ENCODE data around the gene PTPRR.

The PTPRR gene

DNA sequence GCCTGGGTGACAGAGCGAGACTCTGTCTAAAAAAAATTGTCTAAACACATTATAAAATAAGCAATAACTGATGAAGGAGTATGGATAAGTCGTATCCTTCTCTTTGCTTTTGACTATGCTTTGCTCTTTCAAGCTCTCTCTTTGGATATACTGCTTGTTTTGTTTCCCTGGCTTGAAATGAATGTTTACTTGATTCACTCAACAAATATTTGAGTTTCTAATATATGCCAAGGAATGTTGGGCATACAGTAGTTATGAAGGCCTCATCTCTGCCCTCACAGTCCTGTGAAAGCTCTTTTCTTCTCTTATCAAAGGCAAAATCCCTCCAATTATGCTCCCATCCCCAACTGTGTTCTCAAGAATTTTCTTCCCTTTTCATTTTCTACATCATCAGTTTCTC lies 123.5 kb downstream of the PTPRR start:
- no peak for DNase-seq (ENCODE audit: low spot score)

DNA sequence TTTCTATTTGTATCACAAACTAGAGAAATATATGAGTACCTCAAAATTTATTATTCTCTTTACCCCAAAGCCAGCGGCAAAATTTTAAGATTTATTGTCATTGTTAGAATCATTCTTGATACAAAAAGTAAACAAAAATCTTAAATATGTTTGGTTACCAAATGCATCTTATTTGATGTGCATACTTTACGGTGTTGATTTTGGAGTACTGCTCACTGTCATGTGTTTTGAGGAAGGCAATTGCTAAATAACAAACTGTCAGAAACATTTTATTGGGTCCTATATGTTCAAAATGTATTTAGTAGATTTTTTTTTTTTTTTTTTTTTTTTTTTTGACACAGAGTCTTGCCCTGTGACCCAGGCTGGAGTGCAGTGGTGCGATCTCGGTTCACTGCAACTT lies 124.9 kb downstream of the PTPRR start:
- DNase-seq (ENCODE audit: low spot score) = no peak

DNA sequence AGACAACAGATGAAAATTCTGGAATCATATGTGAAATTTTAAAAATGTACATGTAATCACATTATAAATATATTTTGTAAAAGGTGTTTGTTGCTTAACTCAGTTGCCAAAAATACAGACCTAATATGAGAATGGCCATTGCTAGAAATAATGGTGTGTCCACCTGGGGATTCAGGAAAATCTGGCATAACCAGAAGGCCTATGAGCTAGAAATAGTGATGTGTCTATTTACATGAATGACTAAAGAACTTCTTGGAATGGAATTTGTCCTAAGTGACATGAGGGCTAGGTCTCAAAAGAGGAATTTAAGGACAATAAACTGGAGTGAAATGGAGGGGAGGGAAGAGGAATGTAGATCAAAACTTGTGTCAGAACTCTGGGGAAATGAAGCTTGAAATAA lies 126.4 kb downstream of the PTPRR start:
- DNase-seq (ENCODE audit: low spot score) = no peak

GRCh38 chr12:70788774-70789173 lies 131.8 kb downstream of the PTPRR start:
- DNase-seq (ENCODE audit: low spot score) = no peak

GRCh38 chr12:70787612-70788011 lies 132.9 kb downstream of the PTPRR start:
- no peak for DNase-seq (ENCODE audit: low spot score)

DNA sequence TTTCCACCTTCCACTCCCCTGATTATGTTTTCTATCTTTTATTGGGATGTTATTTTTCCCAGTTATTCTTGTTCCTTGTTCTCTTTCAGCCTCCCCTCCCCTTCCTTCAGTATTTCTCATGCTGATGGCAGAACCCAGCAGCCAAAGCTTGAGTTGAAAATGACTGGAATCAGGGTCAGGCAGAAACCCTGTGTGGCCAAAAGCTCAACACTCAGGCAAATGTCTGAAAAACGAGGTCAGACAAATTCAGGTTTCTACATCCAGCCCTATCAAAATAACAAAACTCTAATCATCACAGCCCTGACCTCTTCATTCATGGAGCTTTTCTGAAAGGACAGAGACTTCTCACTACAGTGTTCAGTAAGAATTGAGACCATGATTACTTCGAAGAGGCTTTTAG lies 134.6 kb downstream of the PTPRR start:
- DNase-seq (ENCODE audit: low spot score) = no peak

- no peak for DNase-seq (ENCODE audit: low spot score)
Measured at GRCh38 chr12:70784042-70784668, 136.4 kb downstream of the PTPRR start.

- DNase-seq (ENCODE audit: low spot score) = no peak
Measured at GRCh38 chr12:70783455-70783854, 137.1 kb downstream of the PTPRR start.

DNA sequence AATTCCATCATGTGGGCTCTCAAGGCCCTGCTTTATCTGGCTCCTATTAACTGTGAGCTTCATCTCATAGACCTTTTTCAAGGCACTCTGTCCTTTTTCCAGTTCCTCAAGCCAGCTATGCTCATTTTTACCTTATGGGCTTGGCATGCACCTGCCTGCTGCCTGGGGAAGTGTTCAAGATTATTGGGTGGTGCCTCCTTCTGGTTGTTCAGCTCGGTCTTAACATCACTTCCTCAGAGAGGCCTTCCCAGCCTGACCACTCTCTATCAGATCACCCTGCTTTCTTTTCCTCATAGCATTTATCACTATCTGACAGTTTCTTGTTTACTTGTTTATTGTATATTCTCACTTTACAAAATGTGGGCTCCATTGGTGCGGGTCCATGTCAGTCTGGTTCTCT lies 141.3 kb downstream of the PTPRR start:
- DNase-seq (ENCODE audit: low spot score) = no peak

DNA sequence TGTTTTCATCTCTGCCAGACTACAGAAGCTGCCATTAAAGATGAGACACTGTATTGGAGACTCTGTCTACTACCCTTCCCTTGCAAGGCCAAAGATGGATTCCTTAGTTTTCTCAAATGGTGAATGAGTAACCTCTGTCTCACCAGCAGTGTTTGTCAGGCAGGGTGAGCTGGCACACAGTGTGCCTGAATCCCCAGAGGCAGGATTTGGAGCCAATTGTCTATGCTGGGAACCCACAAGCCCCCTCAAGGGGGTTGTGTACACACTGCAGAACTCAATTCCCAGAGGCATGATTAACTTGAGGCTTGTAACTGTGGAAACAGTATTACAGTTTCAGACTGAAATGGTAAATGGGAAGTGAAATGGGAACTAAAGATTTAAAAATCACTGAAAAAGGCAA lies 146.5 kb downstream of the PTPRR start:
- DNase-seq (ENCODE audit: low spot score) = no peak

GRCh38 chr12:70772836-70773235 lies 147.7 kb downstream of the PTPRR start:
- no peak for DNase-seq (ENCODE audit: low spot score)

DNA sequence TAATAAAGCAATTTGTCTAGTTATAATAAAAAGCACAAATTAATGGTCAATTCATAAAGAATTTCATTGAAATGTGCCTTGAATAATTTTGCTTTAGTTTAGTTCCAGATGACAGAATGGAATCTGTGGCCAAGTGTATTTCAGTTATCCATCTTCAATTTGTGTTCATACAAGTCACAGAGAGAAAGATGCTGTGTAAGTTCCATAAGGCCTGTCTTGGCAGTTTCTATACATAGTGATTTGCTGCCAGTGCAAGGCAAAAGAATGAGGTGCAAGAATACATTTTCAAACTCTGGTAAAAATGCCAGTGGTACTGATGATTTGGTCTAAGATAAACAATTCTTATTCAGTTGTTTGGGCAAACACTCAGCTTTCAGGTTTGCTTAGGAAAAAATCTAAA lies 149.0 kb downstream of the PTPRR start:
- no peak for DNase-seq (ENCODE audit: low spot score)

- DNase-seq (ENCODE audit: low spot score) = no peak
Measured at GRCh38 chr12:70763666-70764065, 156.9 kb downstream of the PTPRR start.

GRCh38 chr12:70762000-70762399 lies 158.5 kb downstream of the PTPRR start:
- DNase-seq (ENCODE audit: low spot score) = no peak

- no peak for DNase-seq (ENCODE audit: low spot score)
Measured at GRCh38 chr12:70759161-70759918, 161.2 kb downstream of the PTPRR start.

DNA sequence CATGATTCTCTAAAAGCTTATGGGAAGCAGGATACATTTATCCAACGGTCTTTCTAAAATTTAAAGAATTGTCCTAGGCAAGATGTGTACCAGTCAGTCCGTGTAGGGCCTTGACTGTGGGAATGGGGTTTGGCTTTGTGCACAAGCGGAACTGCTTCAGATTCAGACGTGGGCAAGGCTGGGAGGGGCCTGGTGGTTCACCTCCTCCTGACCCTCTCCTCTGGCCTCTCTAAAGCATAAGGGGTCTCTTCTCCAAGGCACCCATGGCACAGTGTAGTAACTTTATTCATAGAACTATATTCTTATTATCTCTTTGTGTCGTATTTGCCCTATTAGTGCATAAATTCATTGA lies 162.1 kb downstream of the PTPRR start:
- DNase-seq (ENCODE audit: low spot score) = no peak

DNA sequence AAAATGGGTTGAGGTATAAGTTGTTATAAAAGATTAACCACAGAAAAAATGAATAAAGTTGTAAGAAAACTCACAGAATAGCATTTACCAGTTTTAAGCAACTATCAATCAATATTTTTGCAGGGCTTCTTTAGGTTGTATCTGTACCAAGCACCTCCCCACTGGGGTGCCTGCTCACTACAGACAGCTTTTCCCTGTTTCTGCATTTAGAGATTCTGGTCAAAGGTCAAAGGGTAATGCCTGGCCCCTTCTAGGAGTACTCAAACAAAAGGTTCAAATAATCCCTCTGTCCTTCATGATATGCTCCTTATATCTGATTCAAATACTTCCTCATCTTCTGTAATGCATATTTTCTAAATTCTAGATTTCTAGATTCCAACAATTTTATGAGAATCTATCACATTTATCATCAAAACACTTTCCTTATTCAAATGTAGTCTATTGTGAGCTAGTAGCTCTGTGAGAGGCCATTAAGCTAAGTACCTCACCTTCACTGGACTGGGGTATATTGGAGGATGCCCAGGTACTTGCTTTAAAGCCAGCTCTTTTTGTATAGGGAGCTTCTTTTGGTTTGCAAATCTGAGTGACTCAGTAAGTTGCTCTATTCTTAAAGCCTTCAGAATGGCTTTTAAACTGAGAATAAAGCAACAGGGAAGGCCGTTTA lies 162.6 kb downstream of the PTPRR start:
- DNase-seq (ENCODE audit: low spot score) = no peak

DNA sequence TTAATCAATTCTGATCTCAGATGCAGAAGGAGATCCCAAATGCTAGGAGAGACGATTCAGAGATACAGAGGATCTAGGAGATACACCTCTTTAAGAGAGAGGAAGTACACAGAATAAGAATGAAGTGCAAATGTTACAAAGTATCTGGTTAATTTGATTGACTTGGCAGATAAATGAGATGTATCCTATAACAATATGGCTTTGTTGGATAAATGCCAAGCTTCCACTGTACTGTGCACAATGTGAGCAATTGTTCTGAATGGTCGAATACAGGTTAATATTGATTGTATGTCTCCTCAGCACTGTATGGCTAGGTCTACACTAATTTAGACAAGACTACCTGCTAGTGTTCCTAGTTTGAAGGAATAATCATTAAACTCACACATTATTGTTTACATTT lies 163.7 kb downstream of the PTPRR start:
- DNase-seq (ENCODE audit: low spot score) = no peak

DNA sequence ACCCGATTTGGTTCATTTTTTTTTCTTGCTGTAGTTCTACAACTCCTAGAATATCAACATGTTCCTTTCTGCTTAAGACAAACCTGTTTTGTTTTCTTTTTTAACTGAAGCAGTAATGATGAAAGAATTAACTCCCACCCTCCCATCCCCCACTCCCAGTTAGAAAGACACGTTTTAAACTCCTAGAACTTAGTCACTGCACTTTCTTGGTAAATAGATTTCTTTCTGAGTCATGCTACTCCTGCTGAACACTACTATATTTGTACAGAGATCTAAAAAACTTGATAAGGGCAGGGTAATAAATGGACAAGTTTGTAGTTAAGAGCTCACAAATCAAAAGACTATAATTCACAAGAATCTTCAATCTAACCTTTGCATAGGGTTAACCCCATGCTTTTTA lies 164.4 kb downstream of the PTPRR start:
- no peak for DNase-seq (ENCODE audit: low spot score)

- DNase-seq (ENCODE audit: low spot score) = no peak
Measured at GRCh38 chr12:70754330-70754741, 166.2 kb downstream of the PTPRR start.

GRCh38 chr12:70752327-70752726 lies 168.2 kb downstream of the PTPRR start:
- no peak for DNase-seq (ENCODE audit: low spot score)

- no peak for DNase-seq (ENCODE audit: low spot score)
Measured at GRCh38 chr12:70749931-70750330, 170.6 kb downstream of the PTPRR start.

GRCh38 chr12:70748809-70749208 lies 171.7 kb downstream of the PTPRR start:
- no peak for DNase-seq (ENCODE audit: low spot score)
